ENCODE data around the gene UBASH3B.

UBASH3B gene

DNA sequence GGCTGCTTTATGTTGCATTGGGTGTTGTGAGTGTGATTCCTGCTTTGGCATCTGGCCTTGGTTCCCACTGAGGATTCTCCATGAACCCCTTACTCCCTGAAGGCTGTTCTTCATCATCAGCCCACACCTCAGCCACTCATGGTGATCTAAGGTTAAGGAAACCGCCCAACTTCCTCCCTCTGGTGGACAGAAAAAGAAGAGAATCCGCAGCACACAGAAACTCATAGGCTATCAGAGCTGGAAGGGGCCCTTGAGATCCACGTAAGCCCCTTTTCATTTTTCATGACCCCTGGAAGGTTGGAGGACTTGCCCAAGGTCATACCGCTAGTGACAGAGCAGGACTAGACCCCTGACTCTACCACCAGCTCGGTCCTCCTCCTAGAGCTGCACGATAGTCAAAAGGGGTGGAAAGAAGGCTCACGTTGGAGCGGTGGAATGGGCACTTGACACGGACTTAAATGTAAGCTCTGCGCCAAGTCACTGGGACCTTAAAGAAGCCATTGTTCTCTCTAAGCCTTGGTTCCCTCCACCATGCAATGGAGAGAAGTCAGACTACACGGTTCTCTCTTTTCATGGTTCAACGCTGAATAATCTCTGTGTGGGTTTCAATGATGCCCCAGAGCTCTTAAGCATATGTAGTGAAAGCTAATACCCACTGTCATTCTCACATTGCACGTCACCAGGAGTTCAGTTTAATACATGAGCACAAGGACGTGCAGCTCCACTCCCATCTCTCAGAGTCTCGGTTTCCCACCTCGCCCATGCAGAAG is 99.2 kb downstream of the UBASH3B start:
- ATAC-seq (peak; percentile 52), DNase-seq (no peak)

- no peak for DNase-seq
- no peak for ATAC-seq
Measured at GRCh38 chr11:122755409-122755808, 99.9 kb downstream of the UBASH3B start.

GRCh38 chr11:122755941-122756340 is 100.4 kb downstream of the UBASH3B start:
- DNase-seq: no peak
- ATAC-seq: no peak

DNA sequence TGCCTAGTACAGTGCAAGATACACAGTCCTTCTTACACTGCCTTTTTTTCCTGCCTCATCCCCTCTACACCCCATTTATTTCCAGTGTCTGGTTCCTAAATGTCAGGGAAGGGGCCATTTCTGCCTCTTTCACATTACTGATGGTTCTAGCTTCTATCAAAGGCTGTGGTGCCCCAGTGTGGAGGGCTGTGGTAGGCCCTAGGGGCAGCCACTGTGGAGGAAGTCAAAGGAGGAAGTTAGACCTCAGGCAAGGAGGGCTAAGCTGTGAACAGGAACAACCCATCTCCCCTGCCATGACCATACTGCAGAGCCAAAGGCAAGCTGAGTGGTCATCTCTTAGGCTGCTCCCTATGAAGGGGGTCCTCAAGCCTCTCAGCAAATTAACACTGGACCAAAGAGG is 100.9 kb downstream of the UBASH3B start:
- peak; percentile 47 for DNase-seq
- peak; percentile 74 for ATAC-seq

DNA sequence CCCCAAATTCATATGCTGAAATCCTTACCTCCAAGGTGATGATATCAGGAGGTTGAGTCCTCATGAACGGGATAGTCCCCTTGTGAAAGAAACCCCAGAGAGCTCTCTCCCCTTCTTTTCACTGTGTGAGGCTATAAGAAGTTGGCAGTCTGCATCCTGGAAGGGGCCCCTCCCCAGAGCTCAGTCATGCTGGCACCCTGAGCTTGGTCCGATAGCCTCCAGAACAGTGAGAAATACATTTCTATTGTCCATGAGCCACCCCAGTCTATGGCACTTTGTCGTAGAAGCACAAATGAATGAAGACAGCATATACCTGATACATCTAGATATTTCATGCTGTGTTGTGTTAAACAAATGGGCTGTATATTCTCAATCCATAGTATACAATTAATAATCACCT is 101.7 kb downstream of the UBASH3B start:
- no peak for DNase-seq
- ATAC-seq: no peak

- no peak for ATAC-seq
- DNase-seq: no peak
Measured at GRCh38 chr11:122758339-122758738, 102.8 kb downstream of the UBASH3B start.

GRCh38 chr11:122758974-122759373 is 103.5 kb downstream of the UBASH3B start:
- ATAC-seq (peak; percentile 19), DNase-seq (no peak)

DNA sequence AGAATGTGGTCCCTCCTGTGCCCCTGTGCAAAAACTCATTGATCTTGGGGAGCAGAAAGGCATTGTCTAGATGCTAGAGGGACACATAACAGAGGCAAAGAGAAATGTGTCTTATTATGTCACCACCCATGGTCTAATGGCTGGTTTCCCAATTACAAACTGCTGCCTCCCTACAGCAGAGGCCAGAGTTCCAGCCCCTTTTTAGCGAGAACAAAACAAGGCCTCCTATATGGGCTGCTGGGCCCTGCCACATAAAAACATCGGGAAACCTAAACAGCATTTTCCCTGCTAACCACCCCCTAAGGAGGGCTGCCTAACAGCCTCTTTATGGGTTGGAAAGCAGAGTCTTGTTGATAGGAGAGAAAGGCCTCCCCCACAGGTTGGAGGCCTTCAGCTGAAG is 107.6 kb downstream of the UBASH3B start:
- ATAC-seq (no peak), DNase-seq (no peak)

DNA sequence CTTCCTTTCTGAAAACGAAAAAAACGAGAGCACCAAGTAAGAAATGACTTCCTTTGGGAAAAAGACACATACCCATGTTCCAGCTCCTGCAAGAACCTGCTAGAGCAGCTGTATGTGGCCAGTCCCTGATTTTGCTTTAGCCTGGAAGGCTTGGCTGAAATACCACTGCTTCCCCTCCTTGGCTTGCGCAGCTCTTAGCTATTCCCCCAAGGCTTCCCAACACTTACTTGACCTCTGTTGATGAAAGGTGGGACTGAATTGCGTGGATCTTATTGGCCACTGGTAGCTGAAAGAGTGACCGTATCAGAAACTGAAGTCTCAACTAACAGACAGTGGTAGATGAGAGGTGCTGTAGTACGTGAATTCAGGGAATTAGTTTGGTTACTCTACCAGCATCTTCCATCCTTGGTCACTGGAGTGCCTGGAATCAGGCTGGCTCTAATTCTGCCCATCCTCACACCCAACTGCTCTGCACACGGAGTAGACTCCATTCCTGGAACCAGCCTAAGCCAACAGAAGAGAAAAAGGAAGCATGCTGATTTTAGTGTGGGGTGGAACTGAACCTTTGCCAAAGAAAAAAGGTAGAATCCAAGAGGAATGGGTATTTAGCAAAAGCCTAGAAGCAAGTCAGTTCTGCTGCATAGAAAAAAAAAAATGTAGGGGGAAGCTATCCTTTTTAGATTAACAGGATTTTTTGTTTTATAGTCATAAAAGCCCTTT is 109.0 kb downstream of the UBASH3B start:
- DNase-seq (no peak), ATAC-seq (no peak)

DNA sequence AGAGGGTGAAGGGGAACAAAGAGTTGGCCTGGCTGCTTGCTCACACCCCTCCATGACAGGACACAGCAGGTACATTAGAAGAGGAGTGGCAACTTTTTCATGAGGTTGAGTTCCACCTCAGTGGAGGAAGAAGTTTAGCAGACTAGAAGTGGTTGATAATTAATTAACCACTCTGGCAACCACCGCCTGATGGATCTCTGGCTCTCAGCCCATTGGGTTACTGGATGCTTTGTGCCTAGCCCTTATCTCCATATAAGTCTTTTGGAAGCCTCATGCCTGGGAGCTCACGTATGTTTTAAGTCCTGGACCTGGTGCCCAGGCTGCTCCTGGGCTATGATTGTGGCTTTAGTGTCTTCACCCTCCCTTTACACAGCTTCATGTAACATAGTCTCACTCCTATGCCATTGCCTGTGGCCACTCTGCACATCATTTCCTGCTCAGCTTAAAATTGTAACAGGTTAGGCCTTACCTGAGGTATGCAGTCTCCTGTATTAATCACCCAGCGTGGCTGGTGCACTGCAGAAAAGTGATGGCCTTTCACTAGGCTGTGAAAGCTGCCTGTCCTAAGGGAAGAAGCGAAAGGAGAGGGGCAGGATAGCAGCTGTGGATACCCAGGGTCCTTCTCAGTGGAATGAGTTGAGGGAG is 110.1 kb downstream of the UBASH3B start:
- DNase-seq (no peak), ATAC-seq (no peak)

DNA sequence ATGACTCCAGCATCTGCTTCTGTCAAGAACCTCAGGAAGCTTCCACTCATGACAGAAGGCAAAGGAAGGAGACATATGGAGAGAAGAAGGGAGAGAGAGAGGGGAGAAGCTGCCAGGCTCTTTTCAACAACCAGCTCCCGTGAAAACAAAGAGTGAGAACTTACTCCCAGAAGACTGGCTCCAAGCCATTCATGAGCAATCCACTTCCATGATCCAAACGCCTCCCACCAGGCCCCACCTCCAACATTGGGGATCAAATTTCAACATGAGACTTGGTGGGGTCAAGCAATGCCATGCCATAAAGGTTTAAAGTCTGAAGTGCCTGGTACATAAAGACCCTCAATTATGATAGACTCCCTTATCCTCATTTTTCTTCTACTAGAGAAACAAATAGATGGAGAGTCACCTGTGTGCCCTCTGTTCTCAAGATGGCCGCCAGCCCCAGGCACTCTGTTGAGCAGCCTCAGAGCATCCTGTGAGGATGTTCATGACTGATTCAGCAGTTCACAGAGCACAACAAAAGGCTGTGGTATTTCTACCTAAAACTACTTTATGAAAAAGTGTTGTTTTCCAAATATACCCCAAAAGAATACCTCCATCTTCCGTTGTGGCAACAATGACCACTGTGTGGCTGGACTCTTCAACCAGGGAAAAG is 113.7 kb downstream of the UBASH3B start:
- DNase-seq: no peak
- no peak for ATAC-seq

DNA sequence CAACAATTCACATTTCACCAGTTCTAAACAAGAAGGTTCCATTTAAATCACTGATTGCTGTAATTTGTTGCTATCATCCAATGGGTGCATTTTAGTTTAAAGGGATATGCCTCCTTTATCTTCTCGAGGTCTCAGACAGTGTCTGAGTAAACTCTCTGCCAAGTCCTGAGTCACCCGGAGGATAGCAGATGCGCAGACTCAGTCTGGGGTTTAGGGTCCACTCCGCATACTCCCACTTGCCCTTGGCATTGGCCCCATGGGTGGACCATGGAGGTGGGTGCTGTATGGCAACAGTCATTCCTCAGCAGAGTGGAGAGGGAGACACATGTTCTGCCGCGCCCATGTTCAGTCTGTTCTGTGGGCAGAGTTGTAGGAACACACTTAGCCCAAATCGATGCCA is 117.4 kb downstream of the UBASH3B start:
- ATAC-seq: no peak
- DNase-seq: no peak

GRCh38 chr11:122773781-122774266 is 118.3 kb downstream of the UBASH3B start:
- ATAC-seq: no peak
- DNase-seq: no peak

- DNase-seq (no peak), ATAC-seq (peak; percentile 69)
Measured at GRCh38 chr11:122775675-122776271, 120.3 kb downstream of the UBASH3B start.

GRCh38 chr11:122776546-122776945 is 121.0 kb downstream of the UBASH3B start:
- DNase-seq: no peak
- ATAC-seq: no peak

GRCh38 chr11:122777343-122777742 is 121.8 kb downstream of the UBASH3B start:
- ATAC-seq: no peak

DNA sequence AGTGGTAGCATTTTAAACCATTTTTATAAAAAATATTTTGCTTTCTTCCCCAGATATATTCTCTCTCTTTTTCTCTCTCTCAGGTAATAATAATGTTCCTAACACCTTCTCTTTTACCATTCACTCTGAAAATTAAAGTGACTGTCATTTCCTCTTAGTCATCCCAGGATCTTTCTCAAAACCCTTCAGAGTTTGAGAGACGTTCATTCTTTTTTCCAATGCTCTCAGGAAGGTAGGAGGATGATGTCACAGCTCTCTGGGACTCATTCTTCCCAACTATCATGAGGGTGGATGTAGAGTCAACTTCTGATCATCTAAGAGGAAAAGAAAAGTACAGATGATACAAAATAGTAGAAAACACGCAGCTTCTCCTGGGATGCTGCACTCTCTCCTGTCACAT is 122.6 kb downstream of the UBASH3B start:
- no peak for DNase-seq
- ATAC-seq: peak; percentile 55

More at GRCh38 chr11:122777343-122777742, 121.8 kb downstream of the UBASH3B start:
- no peak for DNase-seq

GRCh38 chr11:122779047-122779629 is 123.6 kb downstream of the UBASH3B start:
- no peak for DNase-seq
- no peak for ATAC-seq

- ATAC-seq (no peak), DNase-seq (no peak)
Measured at GRCh38 chr11:122780296-122780949, 124.9 kb downstream of the UBASH3B start.

- peak; percentile 45 for ATAC-seq
- peak; percentile 84 for DNase-seq
Measured at GRCh38 chr11:122781378-122782195, 126.1 kb downstream of the UBASH3B start.

All from stimulated activated naive CD8-positive, alpha-beta T cell treated with anti-CD3 and anti-CD28 coated beads, Interleukin-15, Interleukin-2, amounts not matched to agents 100 U/mL and 50 U/mL, for 24 hours (primary cell).